ENCODE measurements around the gene MAPK9.

MAPK9 gene

GRCh38 chr5:180289966-180290365, 1.9 kb downstream of the MAPK9 start:
- no peak overlapping the region for H3K4me3 Mint-ChIP-seq
- H3K4me1 Mint-ChIP-seq = peaks cover 48% of the 10 kb centered on the region

GRCh38 chr5:180289433-180289832, 2.5 kb downstream of the MAPK9 start:
- peaks cover 53% of the 10 kb centered on the region for H3K4me1 Mint-ChIP-seq
- H3K4me3 Mint-ChIP-seq = no peak overlapping the region
- H3K9me3 Mint-ChIP-seq = no peaks in the 10 kb centered on the region
- H3K27ac Mint-ChIP-seq = no peak overlapping the region
- no peaks in the 10 kb centered on the region for H3K27me3 Mint-ChIP-seq
- peaks cover 17% of the 10 kb centered on the region for H3K36me3 Mint-ChIP-seq

More at GRCh38 chr5:180289966-180290365, 1.9 kb downstream of the MAPK9 start:
- no peaks in the 10 kb centered on the region for H3K9me3 Mint-ChIP-seq
- no peaks in the 10 kb centered on the region for H3K27me3 Mint-ChIP-seq
- no peak overlapping the region for H3K27ac Mint-ChIP-seq
- H3K36me3 Mint-ChIP-seq = peaks cover 11% of the 10 kb centered on the region

GRCh38 chr5:180287868-180288267, 4.0 kb downstream of the MAPK9 start:
- H3K36me3 Mint-ChIP-seq = peaks cover 22% of the 10 kb centered on the region
- H3K4me3 Mint-ChIP-seq = no peak overlapping the region
- H3K9me3 Mint-ChIP-seq = no peaks in the 10 kb centered on the region
- no peak overlapping the region for H3K27ac Mint-ChIP-seq
- no peaks in the 10 kb centered on the region for H3K27me3 Mint-ChIP-seq
- peaks cover 38% of the 10 kb centered on the region for H3K4me1 Mint-ChIP-seq

- no peak overlapping the region for H3K27ac Mint-ChIP-seq
- no peaks in the 10 kb centered on the region for H3K9me3 Mint-ChIP-seq
- no peaks in the 10 kb centered on the region for H3K27me3 Mint-ChIP-seq
- peaks cover 33% of the 10 kb centered on the region for H3K4me1 Mint-ChIP-seq
- H3K36me3 Mint-ChIP-seq = peaks cover 26% of the 10 kb centered on the region
- H3K4me3 Mint-ChIP-seq = no peak overlapping the region
Measured at GRCh38 chr5:180287404-180287803, 4.5 kb downstream of the MAPK9 start.

- Mint-ChIP-seq H3K4me3 (no peak overlapping the region), H3K27me3 (no peaks in the 10 kb centered on the region), H3K27ac (no peak overlapping the region), H3K36me3 (peaks cover 47% of the 10 kb centered on the region), H3K9me3 (peaks cover 7% of the 10 kb centered on the region), H3K4me1 (peaks cover 15% of the 10 kb centered on the region)
Measured at GRCh38 chr5:180284149-180284548, 7.7 kb downstream of the MAPK9 start.

- H3K9me3 Mint-ChIP-seq = peaks cover 7% of the 10 kb centered on the region
- H3K4me3 Mint-ChIP-seq = no peak overlapping the region
- no peak overlapping the region for H3K27ac Mint-ChIP-seq
- H3K4me1 Mint-ChIP-seq = peaks cover 12% of the 10 kb centered on the region
- H3K36me3 Mint-ChIP-seq = peaks cover 52% of the 10 kb centered on the region
- H3K27me3 Mint-ChIP-seq = no peaks in the 10 kb centered on the region
Measured at GRCh38 chr5:180283026-180283615, 8.8 kb downstream of the MAPK9 start.

GRCh38 chr5:180282281-180282680, 9.6 kb downstream of the MAPK9 start:
- H3K9me3 Mint-ChIP-seq = peaks cover 9% of the 10 kb centered on the region
- peaks cover 60% of the 10 kb centered on the region for H3K36me3 Mint-ChIP-seq
- no peak overlapping the region for H3K4me3 Mint-ChIP-seq
- no peaks in the 10 kb centered on the region for H3K27me3 Mint-ChIP-seq
- no peak overlapping the region for H3K27ac Mint-ChIP-seq
- H3K4me1 Mint-ChIP-seq = peaks cover 5% of the 10 kb centered on the region

GRCh38 chr5:180281706-180282105, 10.2 kb downstream of the MAPK9 start:
- H3K27ac Mint-ChIP-seq = no peak overlapping the region

GRCh38 chr5:180274695-180275094, 17.2 kb downstream of the MAPK9 start:
- Mint-ChIP-seq H3K9me3 (peaks cover 37% of the 10 kb centered on the region), H3K4me1 (no peaks in the 10 kb centered on the region), H3K36me3 (peaks cover 65% of the 10 kb centered on the region), H3K27ac (no peak overlapping the region), H3K4me3 (no peak overlapping the region), H3K27me3 (no peaks in the 10 kb centered on the region)

More at GRCh38 chr5:180281706-180282105, 10.2 kb downstream of the MAPK9 start:
- H3K36me3 Mint-ChIP-seq = peaks cover 61% of the 10 kb centered on the region
- H3K27me3 Mint-ChIP-seq = no peaks in the 10 kb centered on the region
- H3K4me1 Mint-ChIP-seq = peaks cover 5% of the 10 kb centered on the region
- no peak overlapping the region for H3K4me3 Mint-ChIP-seq
- peaks cover 14% of the 10 kb centered on the region for H3K9me3 Mint-ChIP-seq

- Mint-ChIP-seq H3K9me3 (peaks cover 25% of the 10 kb centered on the region), H3K4me1 (no peaks in the 10 kb centered on the region), H3K4me3 (no peak overlapping the region), H3K36me3 (peaks cover 61% of the 10 kb centered on the region), H3K27ac (no peak overlapping the region), H3K27me3 (no peaks in the 10 kb centered on the region)
Measured at GRCh38 chr5:180271221-180271620, 20.7 kb downstream of the MAPK9 start.

GRCh38 chr5:180259260-180259611, 32.6 kb downstream of the MAPK9 start:
- Mint-ChIP-seq H3K36me3 (peaks cover 78% of the 10 kb centered on the region), H3K9me3 (peaks cover 14% of the 10 kb centered on the region), H3K27me3 (no peaks in the 10 kb centered on the region), H3K27ac (no peak overlapping the region), H3K4me3 (no peak overlapping the region), H3K4me1 (no peaks in the 10 kb centered on the region)

- H3K36me3 Mint-ChIP-seq = peaks cover 67% of the 10 kb centered on the region
- peaks cover 14% of the 10 kb centered on the region for H3K9me3 Mint-ChIP-seq
- H3K27me3 Mint-ChIP-seq = no peaks in the 10 kb centered on the region
- H3K27ac Mint-ChIP-seq = no peak overlapping the region
- no peak overlapping the region for H3K4me3 Mint-ChIP-seq
- no peaks in the 10 kb centered on the region for H3K4me1 Mint-ChIP-seq
Measured at GRCh38 chr5:180253036-180253824, 38.7 kb downstream of the MAPK9 start.

GRCh38 chr5:180251887-180252286, 40.0 kb downstream of the MAPK9 start:
- Mint-ChIP-seq H3K4me1 (no peaks in the 10 kb centered on the region), H3K4me3 (no peak overlapping the region), H3K36me3 (peaks cover 66% of the 10 kb centered on the region), H3K27me3 (no peaks in the 10 kb centered on the region), H3K9me3 (peaks cover 12% of the 10 kb centered on the region), H3K27ac (no peak overlapping the region)

- H3K9me3 Mint-ChIP-seq = peaks cover 12% of the 10 kb centered on the region
Measured at GRCh38 chr5:180251141-180251540, 40.7 kb downstream of the MAPK9 start.

GRCh38 chr5:180250329-180250728, 41.6 kb downstream of the MAPK9 start:
- H3K27ac Mint-ChIP-seq = no peak overlapping the region
- no peaks in the 10 kb centered on the region for H3K4me1 Mint-ChIP-seq
- H3K9me3 Mint-ChIP-seq = peaks cover 13% of the 10 kb centered on the region
- no peaks in the 10 kb centered on the region for H3K27me3 Mint-ChIP-seq
- no peak overlapping the region for H3K4me3 Mint-ChIP-seq
- H3K36me3 Mint-ChIP-seq = peaks cover 66% of the 10 kb centered on the region

More at GRCh38 chr5:180251141-180251540, 40.7 kb downstream of the MAPK9 start:
- Mint-ChIP-seq H3K4me3 (no peak overlapping the region), H3K36me3 (peaks cover 69% of the 10 kb centered on the region), H3K4me1 (no peaks in the 10 kb centered on the region), H3K27me3 (no peaks in the 10 kb centered on the region), H3K27ac (no peak overlapping the region)

GRCh38 chr5:180241600-180241999, 50.3 kb downstream of the MAPK9 start:
- Mint-ChIP-seq H3K27me3 (no peaks in the 10 kb centered on the region), H3K4me3 (no peak overlapping the region), H3K36me3 (peaks cover 65% of the 10 kb centered on the region), H3K9me3 (peaks cover 18% of the 10 kb centered on the region), H3K27ac (no peak overlapping the region), H3K4me1 (no peaks in the 10 kb centered on the region)
